Activated T-cell treated with anti-CD3 and anti-CD28 coated beads, Interleukin-2, amount 50 U/mL, for 24 hours (primary cell): ENCODE measurements around the gene IQCN.
A peak's percentile ranks its signal among the peaks of the same experiment; 100 is the strongest.

ENCODE experiments used
- DNase-seq: peaks from one replicate; pipeline ENCODE4 v3.0.0-alpha.2; 2020
- H3K27ac Mint-ChIP-seq: 2 replicates; pipeline ENCODE4 v1.8.0; 2020; ENCODE audit warnings: mild to moderate bottlenecking, mixed read lengths
- H3K27me3 Mint-ChIP-seq: 2 replicates; pipeline ENCODE4 v1.8.0; 2020; ENCODE audit warnings: mixed read lengths
- H3K36me3 Mint-ChIP-seq: 2 replicates; pipeline ENCODE4 v1.8.0; 2020; ENCODE audit warnings: low read depth, mixed read lengths
- H3K4me1 Mint-ChIP-seq: 2 replicates; pipeline ENCODE4 v1.8.0; 2020; ENCODE audit warnings: low read depth, mixed read lengths
- H3K4me3 Mint-ChIP-seq: 2 replicates; pipeline ENCODE4 v1.8.0; 2020; ENCODE audit warnings: mild to moderate bottlenecking, moderate library complexity, mixed read lengths
- H3K9me3 Mint-ChIP-seq: 2 replicates; pipeline ENCODE4 v1.8.0; 2020; ENCODE audit warnings: mixed read lengths

The IQCN gene, protein sequence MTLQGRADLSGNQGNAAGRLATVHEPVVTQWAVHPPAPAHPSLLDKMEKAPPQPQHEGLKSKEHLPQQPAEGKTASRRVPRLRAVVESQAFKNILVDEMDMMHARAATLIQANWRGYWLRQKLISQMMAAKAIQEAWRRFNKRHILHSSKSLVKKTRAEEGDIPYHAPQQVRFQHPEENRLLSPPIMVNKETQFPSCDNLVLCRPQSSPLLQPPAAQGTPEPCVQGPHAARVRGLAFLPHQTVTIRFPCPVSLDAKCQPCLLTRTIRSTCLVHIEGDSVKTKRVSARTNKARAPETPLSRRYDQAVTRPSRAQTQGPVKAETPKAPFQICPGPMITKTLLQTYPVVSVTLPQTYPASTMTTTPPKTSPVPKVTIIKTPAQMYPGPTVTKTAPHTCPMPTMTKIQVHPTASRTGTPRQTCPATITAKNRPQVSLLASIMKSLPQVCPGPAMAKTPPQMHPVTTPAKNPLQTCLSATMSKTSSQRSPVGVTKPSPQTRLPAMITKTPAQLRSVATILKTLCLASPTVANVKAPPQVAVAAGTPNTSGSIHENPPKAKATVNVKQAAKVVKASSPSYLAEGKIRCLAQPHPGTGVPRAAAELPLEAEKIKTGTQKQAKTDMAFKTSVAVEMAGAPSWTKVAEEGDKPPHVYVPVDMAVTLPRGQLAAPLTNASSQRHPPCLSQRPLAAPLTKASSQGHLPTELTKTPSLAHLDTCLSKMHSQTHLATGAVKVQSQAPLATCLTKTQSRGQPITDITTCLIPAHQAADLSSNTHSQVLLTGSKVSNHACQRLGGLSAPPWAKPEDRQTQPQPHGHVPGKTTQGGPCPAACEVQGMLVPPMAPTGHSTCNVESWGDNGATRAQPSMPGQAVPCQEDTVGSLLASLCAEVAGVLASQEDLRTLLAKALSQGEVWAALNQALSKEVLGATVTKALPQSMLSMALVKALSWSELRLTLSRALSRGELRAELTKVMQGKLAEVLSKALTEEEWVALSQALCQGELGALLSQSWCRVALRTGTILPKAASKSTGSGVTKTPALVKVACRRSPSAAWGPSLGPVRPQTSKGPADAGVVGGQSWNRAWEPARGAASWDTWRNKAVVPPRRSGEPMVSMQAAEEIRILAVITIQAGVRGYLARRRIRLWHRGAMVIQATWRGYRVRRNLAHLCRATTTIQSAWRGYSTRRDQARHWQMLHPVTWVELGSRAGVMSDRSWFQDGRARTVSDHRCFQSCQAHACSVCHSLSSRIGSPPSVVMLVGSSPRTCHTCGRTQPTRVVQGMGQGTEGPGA (N-terminal part only)

GRCh38 chr19:18274219-18274780 is at the start of gene IQCN:
Gene IQCN (minus strand): TSS chr19:18274452. CDS start chr19:18269478, 4,974 bp downstream.
- no peaks in the 10 kb centered on the region for H3K27me3 Mint-ChIP-seq
- H3K9me3 Mint-ChIP-seq = no peaks in the 10 kb centered on the region
- H3K4me1 Mint-ChIP-seq = peaks cover 33% of the 10 kb centered on the region
- peak within 1 kb of the TSS; percentile 82 for H3K27ac Mint-ChIP-seq
- no peak within 1 kb of the TSS for H3K4me3 Mint-ChIP-seq
- no peak for DNase-seq
- peaks cover 41% of the 10 kb centered on the region for H3K36me3 Mint-ChIP-seq

DNA sequence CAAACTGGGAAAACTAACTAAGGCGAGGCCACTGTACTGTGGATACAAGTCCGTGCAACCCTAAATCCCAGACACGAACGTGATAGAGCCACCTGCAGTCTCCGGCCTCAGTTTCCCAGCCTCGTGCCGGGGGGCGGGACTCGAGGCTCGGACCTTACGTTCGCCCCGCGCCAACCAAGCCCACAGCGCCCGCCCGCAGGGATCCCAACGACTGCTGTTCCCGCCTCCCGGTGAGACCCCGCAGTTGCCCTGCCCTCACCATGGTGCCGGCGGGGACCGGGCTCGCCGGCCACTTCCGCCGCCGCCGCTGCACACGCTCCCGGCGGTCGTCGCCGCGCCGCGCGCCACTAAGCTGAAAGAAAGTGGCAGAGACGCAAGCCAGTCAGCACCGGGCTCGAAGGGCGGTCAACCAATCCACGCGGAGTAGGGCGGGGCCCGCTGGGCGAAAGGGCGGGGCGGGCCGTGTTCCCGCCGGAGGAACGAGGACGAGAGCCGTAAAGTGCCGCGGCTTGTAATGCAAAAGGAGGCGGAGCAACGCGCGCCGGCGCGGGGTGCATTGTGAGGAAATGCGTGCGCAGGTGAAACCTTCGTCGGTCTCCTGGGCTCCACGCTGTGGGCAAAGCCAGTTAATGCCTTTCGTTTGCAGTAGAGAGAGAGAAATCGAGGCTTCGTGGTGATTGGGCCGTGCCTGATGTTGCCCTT is 48.7 kb upstream of the IQCN start, which contains the start of gene LSM4:
TSS of gene LSM4 (minus strand) at position 318 of the 702 bp plus-strand sequence. CDS start at position 262, 56 bp downstream.
- Mint-ChIP-seq H3K36me3 (peaks cover 47% of the 10 kb centered on the region), H3K27ac (peak within 1 kb of the TSS; percentile 97), H3K4me1 (peaks cover 50% of the 10 kb centered on the region), H3K9me3 (no peaks in the 10 kb centered on the region), H3K27me3 (no peaks in the 10 kb centered on the region), H3K4me3 (peak within 1 kb of the TSS; percentile 89)
- DNase-seq = peak; percentile 100

- Mint-ChIP-seq H3K27ac (peak overlapping the region; percentile 97), H3K9me3 (no peaks in the 10 kb centered on the region), H3K36me3 (peaks cover 52% of the 10 kb centered on the region), H3K27me3 (no peaks in the 10 kb centered on the region), H3K4me3 (peak overlapping the region; percentile 89), H3K4me1 (peaks cover 55% of the 10 kb centered on the region)
- peak; percentile 65 for DNase-seq
Measured at GRCh38 chr19:18322318-18322758, 48.1 kb upstream of the IQCN start.

DNA sequence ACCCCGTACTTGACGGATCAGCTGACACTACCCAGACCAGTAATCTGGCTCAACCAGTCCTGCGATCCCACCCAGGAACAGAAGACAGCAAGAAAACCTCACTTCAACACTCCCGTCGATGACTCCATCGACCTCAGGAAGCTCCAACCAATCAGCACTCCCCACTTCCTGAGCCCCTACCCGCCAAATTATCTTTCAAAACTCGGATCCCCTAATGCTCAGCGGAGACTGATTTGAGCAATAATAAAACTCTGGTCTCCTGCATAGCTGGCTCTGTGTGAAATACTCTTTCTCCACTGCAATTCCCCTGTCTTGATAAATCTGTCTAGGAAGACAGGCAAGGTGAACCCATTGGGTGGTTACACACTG is 47.5 kb upstream of the IQCN start:
- Mint-ChIP-seq H3K36me3 (peaks cover 52% of the 10 kb centered on the region), H3K27ac (peak overlapping the region; percentile 97), H3K9me3 (no peaks in the 10 kb centered on the region), H3K4me1 (peaks cover 55% of the 10 kb centered on the region), H3K4me3 (peak overlapping the region; percentile 89), H3K27me3 (no peaks in the 10 kb centered on the region)
- no peak for DNase-seq

GRCh38 chr19:18320865-18321733 is 46.8 kb upstream of the IQCN start:
- Mint-ChIP-seq H3K36me3 (peaks cover 57% of the 10 kb centered on the region), H3K4me1 (peaks cover 57% of the 10 kb centered on the region), H3K27me3 (no peaks in the 10 kb centered on the region), H3K27ac (peak overlapping the region; percentile 97), H3K9me3 (no peaks in the 10 kb centered on the region), H3K4me3 (peak overlapping the region; percentile 89)
- no peak for DNase-seq

DNA sequence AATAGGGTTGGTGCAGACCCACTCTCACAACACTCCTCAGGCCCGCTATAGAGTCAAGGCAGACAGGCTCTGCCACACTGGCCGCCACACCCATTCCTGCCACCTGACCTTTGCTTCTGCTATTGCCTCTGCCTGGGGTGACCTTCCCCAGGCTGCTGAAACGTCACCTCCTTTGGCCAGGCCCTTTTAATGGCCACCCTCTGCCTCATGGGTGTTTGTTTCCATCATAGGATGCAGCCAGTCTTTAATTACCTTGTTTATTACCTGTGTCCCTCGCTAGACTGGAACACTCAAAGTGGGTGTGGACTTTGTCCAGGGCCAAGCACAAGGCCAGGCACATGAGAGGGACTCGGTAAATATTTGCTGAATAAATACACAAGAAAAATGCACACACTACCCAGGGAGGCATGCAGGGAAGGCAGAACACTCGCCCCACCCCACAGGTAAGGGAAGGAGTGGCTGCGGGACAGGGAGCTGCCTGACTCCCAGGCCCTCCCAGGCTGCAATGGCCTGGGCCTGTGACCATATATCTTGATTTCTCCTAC is 45.4 kb upstream of the IQCN start:
- H3K9me3 Mint-ChIP-seq = no peaks in the 10 kb centered on the region
- peaks cover 72% of the 10 kb centered on the region for H3K36me3 Mint-ChIP-seq
- H3K27ac Mint-ChIP-seq = peak overlapping the region; percentile 97
- peaks cover 62% of the 10 kb centered on the region for H3K4me1 Mint-ChIP-seq
- H3K4me3 Mint-ChIP-seq = peak overlapping the region; percentile 71
- no peaks in the 10 kb centered on the region for H3K27me3 Mint-ChIP-seq
- DNase-seq = no peak

DNA sequence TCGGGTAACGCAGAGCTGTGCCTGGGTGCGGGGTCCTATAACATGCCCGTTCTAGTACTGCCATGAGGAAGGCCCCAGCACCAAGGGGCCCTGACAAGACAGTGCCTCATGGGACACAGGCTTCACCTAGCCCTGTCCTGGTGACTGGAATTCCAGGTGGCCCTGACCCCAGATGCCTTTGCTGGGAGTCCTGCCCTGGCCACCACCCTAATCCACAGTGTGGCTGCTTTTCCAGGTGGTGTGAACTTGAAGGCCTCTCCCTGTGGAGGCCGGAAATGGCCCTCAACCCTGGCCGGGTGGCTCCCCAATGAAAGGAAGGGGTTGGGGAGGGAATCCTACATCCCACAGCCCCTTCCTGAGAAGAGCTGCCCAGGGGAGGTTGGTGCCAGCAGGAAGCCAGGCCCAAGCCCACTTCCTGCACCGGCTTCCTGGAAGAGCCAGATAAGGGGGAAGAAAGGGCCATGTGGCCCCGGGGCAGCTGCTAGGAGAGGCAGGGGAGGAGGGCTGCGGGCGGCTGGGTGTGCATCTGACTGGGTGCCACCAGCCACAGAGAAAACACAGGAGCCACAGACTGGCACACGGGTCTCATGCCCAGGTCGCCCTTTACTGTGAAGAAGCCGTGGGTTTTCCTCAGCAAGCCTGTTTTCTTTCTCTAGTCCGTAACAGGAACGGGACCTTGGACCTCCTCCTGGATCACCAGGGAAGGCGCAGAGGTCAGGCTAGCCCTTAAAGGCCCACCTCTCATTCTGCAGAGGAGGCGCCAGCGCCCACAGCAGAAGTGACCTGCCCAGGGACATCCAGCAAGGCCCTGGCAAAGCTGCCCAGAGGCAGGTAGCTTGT is 43.9 kb upstream of the IQCN start:
- Mint-ChIP-seq H3K9me3 (no peaks in the 10 kb centered on the region), H3K4me3 (peak overlapping the region; percentile 71), H3K4me1 (peaks cover 54% of the 10 kb centered on the region), H3K36me3 (peaks cover 86% of the 10 kb centered on the region), H3K27me3 (no peaks in the 10 kb centered on the region), H3K27ac (peak overlapping the region; percentile 97)
- DNase-seq = peak; percentile 69

DNA sequence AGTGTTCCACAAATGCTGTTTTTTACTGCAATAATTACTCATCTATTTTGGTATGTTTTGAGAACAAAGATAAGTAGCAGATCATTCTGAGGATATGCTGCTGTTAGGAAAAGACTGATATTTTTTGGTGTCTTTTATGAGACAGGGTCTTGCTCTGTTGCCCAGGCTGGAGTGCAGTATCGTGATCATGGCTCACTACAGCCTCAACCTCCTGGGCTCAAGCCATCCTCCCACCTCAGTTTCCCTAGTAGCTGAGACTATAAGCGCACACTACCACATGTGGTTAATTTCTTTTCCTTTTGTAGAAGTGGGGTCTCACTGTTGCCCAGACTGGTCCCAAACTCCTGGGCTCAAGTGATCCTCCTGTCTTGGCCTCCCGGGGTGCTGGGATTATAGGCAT is 39.1 kb upstream of the IQCN start:
- Mint-ChIP-seq H3K27me3 (no peaks in the 10 kb centered on the region), H3K4me3 (no peak overlapping the region), H3K27ac (peak overlapping the region; percentile 69), H3K9me3 (no peaks in the 10 kb centered on the region), H3K36me3 (peaks cover 90% of the 10 kb centered on the region), H3K4me1 (peaks cover 27% of the 10 kb centered on the region)
- DNase-seq = no peak

DNA sequence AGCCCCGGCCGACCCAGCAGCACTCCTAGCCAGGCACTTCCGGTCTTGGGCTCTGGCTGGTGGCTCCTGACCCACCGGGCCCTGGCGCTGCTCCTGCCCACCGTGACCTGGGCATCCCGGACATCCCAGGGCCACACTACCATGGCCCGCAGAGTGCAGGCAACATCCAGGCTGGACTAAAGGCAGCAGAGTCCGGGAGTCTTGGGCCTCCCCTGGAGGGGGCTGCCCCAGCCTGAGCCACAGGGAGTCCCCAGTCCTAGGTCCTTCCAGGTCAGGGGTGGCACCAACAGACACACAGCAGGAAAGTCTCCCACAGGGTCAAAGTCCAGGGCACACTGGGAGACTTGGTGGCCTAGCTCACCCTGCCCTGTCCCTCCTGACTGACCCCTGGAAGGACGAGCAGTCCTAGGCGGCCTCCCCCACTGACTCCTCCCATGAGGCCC is 37.9 kb upstream of the IQCN start:
- Mint-ChIP-seq H3K36me3 (peaks cover 93% of the 10 kb centered on the region), H3K27me3 (no peaks in the 10 kb centered on the region), H3K27ac (no peak overlapping the region)

DNA sequence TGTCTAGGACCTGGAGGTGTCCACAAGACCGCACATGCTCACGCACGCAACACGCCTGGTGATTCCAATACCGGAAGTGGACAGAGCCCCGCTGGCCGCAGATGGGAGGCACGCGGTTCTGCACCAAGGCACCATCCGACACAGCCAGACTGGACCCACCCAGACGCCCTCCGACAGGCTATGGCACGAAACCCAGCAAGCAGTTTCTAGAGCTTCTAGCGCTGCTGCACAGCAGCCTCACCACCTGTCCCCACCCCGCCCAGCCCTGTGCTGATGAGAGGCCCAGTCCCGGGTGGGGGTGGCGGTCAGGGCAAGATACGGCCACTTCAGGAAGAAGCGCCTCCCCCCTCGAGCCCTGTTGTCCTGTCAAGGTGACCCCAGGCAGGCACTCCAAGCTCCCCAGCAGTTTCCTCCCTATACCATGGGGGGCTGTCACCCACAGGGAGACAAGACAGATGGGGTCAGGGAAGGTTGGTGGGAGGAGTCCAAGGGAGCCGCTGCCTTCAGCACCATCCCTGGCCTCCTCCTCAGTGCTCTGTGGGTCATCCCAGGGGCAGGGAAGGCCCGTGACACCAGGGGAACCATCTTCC is 37.3 kb upstream of the IQCN start:
- DNase-seq = no peak
- Mint-ChIP-seq H3K4me1 (peaks cover 28% of the 10 kb centered on the region), H3K27me3 (no peaks in the 10 kb centered on the region), H3K9me3 (no peaks in the 10 kb centered on the region), H3K4me3 (no peak overlapping the region), H3K36me3 (peaks cover 96% of the 10 kb centered on the region), H3K27ac (peak overlapping the region; percentile 29)

More for the DNA sequence above, 37.9 kb upstream of the IQCN start:
- Mint-ChIP-seq H3K4me3 (no peak overlapping the region), H3K4me1 (peaks cover 23% of the 10 kb centered on the region), H3K9me3 (no peaks in the 10 kb centered on the region)
- no peak for DNase-seq

DNA sequence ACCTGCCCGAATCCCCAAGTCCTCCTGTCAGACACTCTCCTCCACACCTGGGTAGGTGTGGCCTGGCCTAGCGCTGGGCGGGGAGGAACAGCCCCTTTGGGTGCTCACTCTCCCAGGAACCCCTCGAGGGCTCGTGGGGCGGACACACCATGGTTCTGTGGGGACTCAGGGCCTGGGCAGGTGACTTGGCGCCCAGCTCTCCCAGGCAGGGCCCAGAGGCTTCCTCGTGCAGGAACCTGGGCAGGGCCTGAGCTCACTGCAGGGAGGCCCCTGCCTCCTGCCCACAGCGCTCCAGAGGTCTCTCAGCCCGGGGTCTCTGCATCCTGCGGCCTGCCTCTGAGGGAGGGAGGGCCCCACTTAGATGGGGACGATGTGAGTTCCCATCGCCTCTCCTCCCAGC is 36.7 kb upstream of the IQCN start:
- Mint-ChIP-seq H3K27ac (peak overlapping the region; percentile 71), H3K4me1 (peaks cover 31% of the 10 kb centered on the region), H3K9me3 (no peaks in the 10 kb centered on the region), H3K4me3 (no peak overlapping the region), H3K27me3 (no peaks in the 10 kb centered on the region), H3K36me3 (peaks cover 98% of the 10 kb centered on the region)
- DNase-seq = no peak
